ENCODE data around the gene RGS6. TPM values are rescaled to one million over a fixed set of nuclear protein-coding genes. Genes with fewer than 3 reads are reported as not detected.

RGS6 gene
- total and polyA plus RNA-seq, 2 of the 4 experiments (the other 2 are of a cell fraction), result not detected

GRCh38 chr14:72553656-72554055 is 621.4 kb downstream of the RGS6 start:
- Histone ChIP-seq H3K14ac (replicated peaks; ENCODE audit: low read depth, low read length) (no peak overlapping the region), H3K4me1 (ENCODE audit: control insufficient read depth, insufficient read depth, low read length) (peaks cover 5% of the 10 kb centered on the region; the same call in 1 of the 2 replicates), H2BK5ac (ENCODE audit: low read depth, low read length, poor library complexity, severe bottlenecking) (no peak overlapping the region), H4K5ac (ENCODE audit: low read depth, low read length) (no peak overlapping the region), H3K23ac (ENCODE audit: low read depth, low read length) (no peak overlapping the region), H3K79me1 (ENCODE audit: low read depth in 1 of 2, low read length in 2 of 2) (no peaks in the 10 kb centered on the region), H3K9ac (ENCODE audit: low read depth, low read length) (no peak overlapping the region), H4K20me1 (ENCODE audit: insufficient read depth, low read length) (no peaks in the 10 kb centered on the region), H3K4me2 (ENCODE audit: low read depth, low read length) (no peak overlapping the region), H3K4ac (ENCODE audit: low read depth, low read length) (no peak overlapping the region), H2BK20ac (ENCODE audit: low read depth, low read length) (no peak overlapping the region), H2AK9ac (replicated peaks; ENCODE audit: low read depth, low read length, poor library complexity) (no peak overlapping the region), H2BK120ac (ENCODE audit: low read depth, low read length) (no peak overlapping the region), H4K8ac (ENCODE audit: low read depth in 2 of 2, low read length in 2 of 2) (no peak overlapping the region), H3K9me3 (ENCODE audit: control insufficient read depth, insufficient read depth, low read length) (no peaks in the 10 kb centered on the region), H3K27me3 (ENCODE audit: control insufficient read depth, insufficient read depth, low read length) (peaks cover 2% of the 10 kb centered on the region; the same call in 1 of the 2 replicates), H2BK15ac (ENCODE audit: low read depth, low read length) (no peak overlapping the region), H3K56ac (ENCODE audit: extremely low read depth, insufficient read depth, low read length) (no peak overlapping the region), H2AK5ac (ENCODE audit: low read depth, low read length) (no peak overlapping the region), H3K18ac (ENCODE audit: low read depth, low read length) (no peak overlapping the region), H3K36me3 (ENCODE audit: control insufficient read depth, insufficient read depth, low read length) (no peaks in the 10 kb centered on the region), H3K4me3 (ENCODE audit: insufficient read depth, low read depth, low read length) (no peak overlapping the region), H4K91ac (ENCODE audit: insufficient read depth, low read depth, low read length) (no peak overlapping the region), H2AFZ (replicated peaks; ENCODE audit: low read length, poor library complexity) (no peak overlapping the region), H3K27ac (ENCODE audit: insufficient read depth, low read length) (no peak overlapping the region), H3K9me1 (ENCODE audit: insufficient read depth, low read length) (no peaks in the 10 kb centered on the region)
- WGBS, 2 experiments (ENCODE audit: extremely low coverage in 2 of 2, insufficient read length in 1 of 2), result 42% methylated on average over 2 of the region's 5 CpGs; no CpG with 5 or more reads in 1 of the 2 experiments
- no peak for ATAC-seq (ENCODE audit: low read depth)
- in situ Hi-C loops (cut with MboI; ENCODE audit: low sequenced_read_pairs) (no loop called here), intact Hi-C loops (cut with micrococcal nuclease) (no loop called here), dilution Hi-C loops (cut with HindIII; ENCODE audit: low sequenced_read_pairs, unreplicated experiment) (no loop called here)
- CTCF ChIA-PET, result interaction anchor here (1.3 to 1.4 kb wide), 2 partner anchors 9 to 39 kb away, joined by 3 to 5 read pairs; no protein-coding TSS in a partner anchor
- POLR2A ChIA-PET (ENCODE audit: unreplicated experiment), result no interaction called here
- TF ChIP-seq CTCF (conservative IDR thresholded peaks at IDR 0.05; ENCODE audit: low read depth, low read length) (no peak), MAFK (IDR thresholded peaks at IDR 0.05; ENCODE audit: low read depth, low read length) (no peak), BHLHE40 (IDR thresholded peaks at IDR 0.05; ENCODE audit: low read depth, low read length) (no peak)
- no peak for DNase-seq
- BruUV-seq (replicated peaks), result no TSS peak
